Epithelial cell of esophagus (primary cell): Measurements from ENCODE around the gene PPP1R13L.

Experiments
- DNase-seq: peaks from one replicate; pipeline ENCODE4 v3.0.0; 2010; ENCODE audit warnings: low read depth
- H3K4me3 ChIP-seq: 2 replicates; pipeline ENCODE4 v1.5.1; 2011; ENCODE audit warnings: mild to moderate bottlenecking, low read length, control low read depth
- TF ChIP-seq, protein P1 (sequence below): IDR thresholded peaks from 2 replicates; pipeline ENCODE4 v1.5.1; 2011; ENCODE audit warnings: low read depth, mild to moderate bottlenecking, low read length, control low read depth, inconsistent platforms; ENCODE audit not compliant: insufficient read depth; ENCODE audit errors: missing control alignments

PPP1R13L gene

DNA sequence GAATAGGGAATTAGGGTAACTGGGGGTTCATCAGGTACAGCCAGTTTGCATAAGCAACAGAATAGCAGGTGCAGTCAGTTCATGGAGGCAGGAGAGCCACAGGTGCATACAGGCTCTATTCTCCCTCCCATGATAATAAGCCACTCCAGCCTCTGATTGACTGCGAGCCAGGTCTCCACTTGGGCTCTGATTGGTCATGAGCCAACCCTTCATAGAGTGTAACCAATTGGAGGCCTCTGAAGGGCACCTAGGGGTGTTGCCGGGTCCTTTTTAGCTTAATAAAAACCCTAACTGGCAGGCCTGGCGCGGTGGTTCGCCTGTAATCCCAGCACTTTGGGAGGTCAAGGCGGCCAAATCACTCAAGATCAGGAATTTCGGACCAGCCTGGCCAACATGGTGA, 73.5 kb downstream of the PPP1R13L start:
- DNase-seq: no peak
- TF ChIP-seq, protein P1, sequence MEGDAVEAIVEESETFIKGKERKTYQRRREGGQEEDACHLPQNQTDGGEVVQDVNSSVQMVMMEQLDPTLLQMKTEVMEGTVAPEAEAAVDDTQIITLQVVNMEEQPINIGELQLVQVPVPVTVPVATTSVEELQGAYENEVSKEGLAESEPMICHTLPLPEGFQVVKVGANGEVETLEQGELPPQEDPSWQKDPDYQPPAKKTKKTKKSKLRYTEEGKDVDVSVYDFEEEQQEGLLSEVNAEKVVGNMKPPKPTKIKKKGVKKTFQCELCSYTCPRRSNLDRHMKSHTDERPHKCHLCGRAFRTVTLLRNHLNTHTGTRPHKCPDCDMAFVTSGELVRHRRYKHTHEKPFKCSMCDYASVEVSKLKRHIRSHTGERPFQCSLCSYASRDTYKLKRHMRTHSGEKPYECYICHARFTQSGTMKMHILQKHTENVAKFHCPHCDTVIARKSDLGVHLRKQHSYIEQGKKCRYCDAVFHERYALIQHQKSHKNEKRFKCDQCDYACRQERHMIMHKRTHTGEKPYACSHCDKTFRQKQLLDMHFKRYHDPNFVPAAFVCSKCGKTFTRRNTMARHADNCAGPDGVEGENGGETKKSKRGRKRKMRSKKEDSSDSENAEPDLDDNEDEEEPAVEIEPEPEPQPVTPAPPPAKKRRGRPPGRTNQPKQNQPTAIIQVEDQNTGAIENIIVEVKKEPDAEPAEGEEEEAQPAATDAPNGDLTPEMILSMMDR: no peak
- H3K4me3 ChIP-seq: no peak overlapping the region
